Stimulated activated CD4-positive, alpha-beta T cell treated with anti-CD3 and anti-CD28 coated beads, Interleukin-4, amount 100 ng/mL, for 4 hours (primary cell): ENCODE data around the gene FAM53A.

Source experiments
- DNase-seq, 2 experiments: peaks; one replicate each; pipeline ENCODE4 v3.0.0-alpha.2; 2020

Gene FAM53A

DNA sequence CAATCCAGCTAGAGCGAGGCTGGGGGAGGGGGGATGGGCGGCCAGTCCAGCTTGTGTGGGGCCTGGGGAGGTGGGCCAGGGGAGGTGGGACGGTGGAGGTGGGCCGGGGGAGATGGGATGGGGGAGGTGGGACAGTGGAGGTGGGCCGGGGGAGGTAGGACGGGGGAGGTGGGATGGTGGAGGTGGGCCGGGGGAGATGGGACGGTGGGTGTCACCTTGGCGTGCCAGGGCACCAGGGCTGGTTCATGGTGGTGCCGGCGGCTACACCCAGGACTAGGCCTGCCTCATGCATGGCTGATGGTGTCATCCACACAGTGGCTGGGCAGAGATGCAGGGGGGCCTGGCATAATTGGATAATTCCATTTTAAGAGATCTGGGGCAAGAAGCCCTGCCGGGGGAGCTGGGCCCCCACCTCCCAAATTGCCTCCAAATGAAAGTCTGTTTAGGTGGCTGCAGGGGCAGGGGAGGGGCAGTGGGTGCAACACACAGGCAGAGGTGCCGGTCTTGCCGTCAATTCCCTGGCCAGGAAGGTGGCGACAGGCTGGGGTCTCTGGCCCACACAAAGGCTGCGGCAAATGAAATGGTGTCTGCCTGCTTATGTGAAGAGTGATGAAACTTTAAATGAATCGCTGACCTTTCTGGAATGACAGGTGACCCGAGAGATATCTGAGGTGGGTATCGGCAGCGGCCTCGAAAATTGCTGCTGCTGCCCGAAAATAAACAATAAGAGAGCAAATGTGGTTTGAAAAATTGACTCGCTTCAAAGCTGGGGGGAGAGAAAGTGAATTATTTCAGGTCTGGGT is 82.1 kb downstream of the FAM53A start:
- no peak for DNase-seq

GRCh38 chr4:1601533-1601835 is 82.6 kb downstream of the FAM53A start:
- no peak for DNase-seq

- DNase-seq: no peak
Observed at GRCh38 chr4:1600811-1601532, 83.1 kb downstream of the FAM53A start.

GRCh38 chr4:1600211-1600780 is 83.8 kb downstream of the FAM53A start:
- no peak for DNase-seq

DNA sequence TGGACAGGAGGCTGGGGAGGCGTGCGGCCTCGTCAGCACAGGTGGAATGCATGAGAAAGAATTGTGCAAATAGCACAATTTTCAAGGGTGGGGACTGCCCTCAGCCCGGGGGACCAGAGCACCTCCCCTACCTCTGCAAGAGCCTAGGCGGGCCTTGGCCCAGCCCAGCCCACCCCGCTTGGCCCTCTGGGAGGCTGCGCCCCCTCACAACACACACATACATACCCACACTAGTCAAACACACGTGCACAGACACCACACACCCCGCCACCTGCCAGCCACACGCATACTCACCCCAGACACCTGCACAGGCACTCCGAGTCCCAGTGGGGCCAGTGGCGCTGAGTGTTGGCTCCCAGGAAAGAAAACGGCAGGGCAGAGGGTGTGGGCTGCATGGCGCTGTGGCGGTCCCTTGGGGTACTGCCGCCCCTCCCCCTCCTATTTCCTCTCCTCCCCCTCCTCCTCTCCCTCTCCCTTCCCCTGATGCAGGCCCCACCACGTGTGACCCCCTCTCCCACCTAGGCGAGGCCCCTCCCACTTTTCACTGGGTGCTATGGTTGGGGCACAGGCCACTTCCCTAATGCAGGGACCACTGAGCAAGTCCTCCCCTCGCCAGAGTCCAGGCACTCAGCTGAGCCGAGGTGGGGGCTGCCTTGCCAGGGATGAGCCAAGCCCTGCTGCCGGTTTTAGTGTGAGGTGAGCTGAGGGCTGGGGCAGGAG is 84.5 kb downstream of the FAM53A start:
- no peak for DNase-seq

DNA sequence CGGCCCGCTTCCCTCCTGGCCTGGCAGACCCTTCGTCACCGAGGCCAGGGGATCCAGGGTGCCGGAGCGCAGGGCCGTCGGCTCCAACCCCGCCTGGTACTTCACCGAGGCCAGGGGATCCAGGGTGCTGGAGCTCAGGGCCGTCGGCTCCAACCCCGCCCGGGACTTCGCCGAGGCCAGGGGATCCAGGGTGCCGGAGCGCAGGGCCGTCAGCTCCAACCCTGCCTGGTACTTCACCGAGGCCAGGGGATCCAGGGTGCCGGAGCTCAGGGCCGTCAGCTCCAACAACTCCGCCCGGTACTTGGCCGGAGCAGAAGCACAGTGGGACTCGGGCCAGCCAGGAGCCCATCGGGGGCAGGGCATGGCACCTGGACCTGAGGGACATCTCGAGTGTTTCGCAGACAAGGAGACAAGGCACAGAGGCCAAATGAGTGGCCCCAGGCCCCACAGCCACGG is 85.1 kb downstream of the FAM53A start:
- no peak for DNase-seq

DNA sequence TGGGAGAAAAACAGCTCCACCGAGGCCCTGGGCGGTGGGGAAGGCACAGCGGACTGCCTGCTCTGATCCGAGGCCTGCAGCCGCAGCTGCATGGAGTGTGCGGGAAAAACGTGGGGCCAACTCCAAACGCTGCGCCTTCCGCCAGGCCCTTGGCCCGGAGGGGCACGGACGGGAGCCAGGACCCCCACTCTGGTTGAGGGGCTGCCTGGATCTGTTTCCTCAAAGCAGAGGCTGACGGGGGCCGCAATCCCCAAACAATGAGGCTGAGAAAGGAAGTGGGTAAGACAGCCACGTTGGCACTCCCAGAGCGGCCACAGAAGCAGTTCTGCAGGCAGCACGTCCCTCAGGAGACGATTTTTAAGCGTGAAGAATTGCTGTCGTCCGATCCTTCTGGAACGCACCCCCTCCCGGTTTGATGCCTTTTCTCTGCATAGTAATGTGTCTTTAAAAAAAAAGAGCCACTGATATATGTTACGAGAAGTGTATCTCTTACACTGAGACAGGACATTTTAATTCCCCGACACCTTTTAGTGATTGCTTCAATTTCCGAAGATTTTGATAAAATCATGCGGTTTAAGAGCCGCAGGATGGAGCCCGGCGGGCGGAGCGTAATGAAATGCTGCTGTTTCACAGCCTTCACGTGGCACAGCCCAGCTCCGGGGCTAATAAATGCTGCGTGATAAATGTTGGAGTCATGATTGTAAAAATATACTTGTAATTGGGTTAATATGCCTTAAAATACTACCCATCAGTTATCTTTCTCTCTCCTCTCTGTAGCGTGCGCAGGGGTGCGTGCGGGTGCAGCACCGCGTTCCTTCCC is 85.7 kb downstream of the FAM53A start:
- no peak for DNase-seq

DNA sequence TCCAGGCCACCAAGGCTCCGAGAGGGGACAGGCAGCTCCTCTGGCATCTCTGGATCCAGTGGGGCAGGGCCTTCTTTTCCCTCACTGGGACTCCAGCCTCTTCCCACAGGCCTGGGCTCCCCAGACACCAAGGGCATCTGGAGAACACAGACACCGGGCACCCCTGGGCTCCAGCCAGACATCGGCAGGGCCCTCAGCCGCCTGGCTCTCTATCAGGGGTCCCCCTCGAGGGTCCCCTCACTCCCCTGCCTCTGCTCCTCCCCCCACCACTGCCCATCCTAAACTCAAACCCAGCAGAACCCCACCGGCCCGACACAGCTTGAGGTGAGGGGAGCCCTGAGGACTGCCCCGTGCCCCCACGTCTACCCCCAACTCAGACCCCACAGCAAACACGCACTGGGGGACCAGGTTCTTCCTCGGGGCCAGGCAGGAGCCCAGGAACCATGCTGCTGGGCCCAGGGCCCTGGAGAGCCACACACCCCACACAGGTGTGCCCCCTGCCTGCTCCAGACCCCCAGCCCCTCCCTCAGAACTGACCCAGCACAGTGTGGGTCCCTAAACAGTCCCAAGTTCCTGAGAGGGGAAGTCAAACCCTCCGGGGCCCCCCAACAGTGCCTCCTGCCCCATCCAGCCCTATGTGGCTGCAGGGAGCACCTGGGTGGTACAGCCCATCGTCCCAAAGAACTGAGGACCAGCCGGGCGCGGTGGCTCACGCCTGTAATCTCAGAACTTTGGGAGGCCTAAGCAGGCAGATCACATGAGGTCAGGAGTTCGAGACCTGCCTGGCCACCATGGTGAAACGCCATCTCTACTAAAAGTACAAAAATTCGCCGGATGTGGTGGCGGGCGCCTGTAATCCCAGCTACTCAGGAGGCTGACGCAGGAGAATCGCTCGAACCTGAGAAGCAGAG is 86.8 kb downstream of the FAM53A start:
- DNase-seq: no peak

GRCh38 chr4:1596393-1596792 is 87.7 kb downstream of the FAM53A start:
- no peak for DNase-seq

DNA sequence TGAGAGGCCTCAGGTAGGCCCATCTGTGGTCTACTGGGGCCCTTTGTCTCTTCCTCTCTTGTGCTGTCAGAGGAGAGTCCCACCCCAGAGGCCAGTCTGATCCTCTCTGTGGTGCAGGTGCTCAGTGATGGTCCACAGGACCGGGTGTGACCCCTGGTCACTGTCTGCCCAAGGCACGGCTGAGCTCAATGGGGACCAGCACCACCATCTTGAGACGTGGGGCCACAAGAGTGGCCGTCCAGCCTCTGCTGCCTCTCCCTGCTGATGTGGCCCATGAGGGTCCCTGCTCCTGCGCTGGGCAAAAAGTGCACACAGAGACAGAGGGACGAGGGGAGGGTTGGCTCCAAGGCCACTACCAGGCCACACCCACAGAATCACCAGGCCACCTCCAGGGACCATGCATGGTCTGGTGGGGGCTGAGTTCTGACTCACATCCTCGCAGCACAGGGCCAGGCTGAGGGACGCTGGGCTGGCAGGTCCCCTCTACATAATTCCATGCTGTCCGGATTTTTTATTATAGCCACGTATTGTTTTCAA is 88.3 kb downstream of the FAM53A start:
- DNase-seq: no peak

DNA sequence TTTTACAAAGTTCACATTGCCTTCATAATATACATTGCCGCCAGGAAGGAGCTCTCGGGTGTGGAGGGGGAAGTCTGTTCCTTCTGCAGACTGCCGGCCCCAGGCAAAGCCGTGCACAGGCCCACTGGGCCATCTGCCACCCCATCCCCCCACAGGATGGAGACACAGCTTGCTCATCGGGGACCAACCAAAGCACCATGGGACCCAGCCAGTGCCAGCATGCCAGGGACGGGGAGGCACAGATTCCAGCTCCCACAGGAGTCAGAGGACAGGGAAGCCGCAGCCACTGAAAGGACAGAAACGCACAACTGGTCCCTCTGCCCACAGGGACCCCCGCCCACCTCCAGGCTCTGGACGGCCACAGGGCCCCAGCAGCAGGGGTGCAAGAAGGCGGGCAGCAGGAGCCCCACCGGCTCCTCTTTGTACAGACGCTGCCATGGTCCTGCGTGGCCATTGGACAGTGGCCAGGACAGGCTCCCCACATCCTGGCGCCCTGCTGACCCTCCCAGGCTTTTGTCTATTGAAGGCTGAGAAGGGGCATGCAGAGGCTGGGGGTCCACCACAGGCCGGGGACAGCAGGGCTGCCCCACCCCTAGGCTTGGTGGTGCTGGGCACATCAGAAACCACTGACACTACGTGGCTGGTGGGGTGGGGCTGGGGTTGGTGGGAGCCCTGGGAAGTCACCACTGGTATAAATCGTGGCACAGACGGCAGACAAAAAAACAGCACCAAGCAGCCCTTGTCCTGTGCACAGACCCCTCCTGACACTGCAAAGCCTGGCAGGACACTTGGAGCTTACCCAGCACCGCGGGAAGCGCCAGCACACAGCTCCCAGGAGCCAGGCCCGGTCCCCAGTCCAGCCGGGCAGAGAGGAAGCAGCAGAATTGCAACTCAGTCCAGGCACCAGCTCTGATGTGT is 89.0 kb downstream of the FAM53A start:
- no peak for DNase-seq

- DNase-seq: no peak
Observed at GRCh38 chr4:1593881-1594345, 90.2 kb downstream of the FAM53A start.

GRCh38 chr4:1593458-1593857 is 90.7 kb downstream of the FAM53A start:
- DNase-seq: no peak

DNA sequence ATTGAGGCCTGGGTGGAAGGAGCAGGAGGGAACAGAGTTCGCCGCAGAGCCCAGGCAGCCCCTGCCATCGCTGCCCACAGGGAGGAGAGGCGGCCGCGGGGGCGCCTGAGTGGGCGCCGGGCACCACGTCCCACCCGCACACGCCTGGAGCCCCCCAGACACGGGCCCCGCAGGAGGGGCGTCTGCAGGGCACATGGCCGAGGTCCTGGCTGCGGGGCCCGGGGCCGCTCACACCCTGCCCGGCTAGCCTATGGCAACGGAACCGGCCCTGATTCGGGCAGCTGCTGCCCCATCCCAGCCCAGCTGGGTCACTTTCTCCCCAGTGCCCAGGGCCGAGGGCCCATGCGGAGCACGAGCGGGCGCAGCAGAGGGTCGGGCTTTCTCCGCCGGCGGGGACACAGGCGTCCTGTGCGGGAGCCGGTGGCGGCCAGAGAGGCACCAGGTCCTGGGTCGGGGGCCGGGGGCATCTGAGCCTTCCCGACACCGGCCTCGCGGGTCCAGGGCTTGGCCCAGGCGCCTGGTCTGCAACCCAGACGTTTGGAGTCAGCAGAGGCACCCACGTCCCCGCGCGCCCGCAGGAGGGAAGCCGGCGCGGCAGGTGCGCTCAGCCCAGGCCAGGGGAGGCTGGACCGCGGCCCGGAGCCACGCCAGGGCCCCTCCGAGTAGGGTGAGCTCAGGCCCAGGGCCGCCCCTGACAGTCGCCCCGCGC is 91.2 kb downstream of the FAM53A start:
- no peak for DNase-seq

- no peak for DNase-seq
Observed at GRCh38 chr4:1592068-1592708, 91.9 kb downstream of the FAM53A start.

- DNase-seq: no peak
Observed at GRCh38 chr4:1591107-1591506, 93.0 kb downstream of the FAM53A start.

DNA sequence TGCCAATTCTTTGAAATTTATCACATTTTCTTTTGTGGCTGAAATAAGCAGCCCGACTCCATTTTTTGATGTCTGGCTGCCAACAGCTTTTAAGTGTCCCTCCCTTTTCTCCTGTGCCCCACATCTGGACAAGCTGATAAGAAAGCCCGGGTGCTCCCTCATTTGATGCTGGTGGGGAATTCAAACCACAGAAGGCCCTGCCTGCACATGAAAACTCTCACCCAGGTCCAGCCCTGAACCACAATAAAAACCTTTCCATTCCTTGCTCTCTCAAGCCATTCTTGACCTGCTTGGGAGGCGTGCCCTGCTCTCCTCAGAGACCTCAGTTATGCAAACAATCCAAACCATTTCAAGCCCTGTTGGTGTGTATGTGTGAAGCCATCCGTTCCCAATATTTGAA is 93.9 kb downstream of the FAM53A start:
- DNase-seq: no peak
